DND-41 (cell line): Measurements from ENCODE around the gene BACH2.

ENCODE experiments used
- ATAC-seq: fragments of 200-7000 bp; cut with Tn5 transposase; 3 replicates; pipeline ENCODE4 v1.9.1; 2021; ENCODE audit warnings: low read depth; ENCODE audit not compliant: insufficient read depth
- DNase-seq: peaks from one replicate; pipeline ENCODE4 v3.0.0-alpha.2; 2020
- H2AFZ ChIP-seq: 2 replicates; pipeline ENCODE4 v1.6.0; 2012; ENCODE audit warnings: low read depth, low read length
- H3K27ac ChIP-seq: 2 replicates; pipeline ENCODE4 v1.5.1; 2012; ENCODE audit warnings: low read length, inconsistent platforms
- H3K27me3 ChIP-seq: fragments of 200-600 bp; sonication (generic); 2 replicates; pipeline ENCODE4 v1.6.0; 2012; ENCODE audit warnings: low read length, mild to moderate bottlenecking, inconsistent platforms; ENCODE audit not compliant: insufficient read depth, poor library complexity
- H3K36me3 ChIP-seq: 2 replicates; pipeline ENCODE4 v1.5.1; 2012; ENCODE audit warnings: low read length, inconsistent platforms; ENCODE audit not compliant: insufficient read depth
- H3K4me1 ChIP-seq: 2 replicates; pipeline ENCODE4 v1.5.1; 2012; ENCODE audit warnings: mild to moderate bottlenecking, low read length; ENCODE audit not compliant: insufficient read depth
- H3K4me2 ChIP-seq: 2 replicates; pipeline ENCODE4 v1.6.0; 2012; ENCODE audit warnings: mild to moderate bottlenecking, moderate library complexity, low read length, inconsistent platforms; ENCODE audit not compliant: insufficient read depth
- H3K4me3 ChIP-seq, 2 experiments: fragments of 200-600 bp in 1 of 2; shearing (Covaris generic) in 1 of 2; 2 replicates each; pipeline ENCODE4 v1.5.1; 2012 to 2016; ENCODE audit warnings: inconsistent platforms in 2 of 2, low read length in 2 of 2, mild to moderate bottlenecking in 2 of 2, low read depth in 1 of 2, moderate library complexity in 1 of 2
- H3K79me2 ChIP-seq: 2 replicates; pipeline ENCODE4 v1.6.0; 2012; ENCODE audit warnings: low read length, inconsistent platforms; ENCODE audit not compliant: insufficient read depth
- H3K9ac ChIP-seq: 2 replicates; pipeline ENCODE4 v1.6.0; 2012; ENCODE audit warnings: low read depth, mild to moderate bottlenecking, inconsistent platforms, low read length, moderate library complexity
- H3K9me3 ChIP-seq: 2 replicates; pipeline ENCODE4 v1.5.1; 2012; ENCODE audit warnings: low read length, moderate library complexity, mild to moderate bottlenecking, inconsistent platforms; ENCODE audit not compliant: insufficient read depth, severe bottlenecking
- H4K20me1 ChIP-seq: 2 replicates; pipeline ENCODE4 v1.6.0; 2012; ENCODE audit warnings: low read length; ENCODE audit not compliant: insufficient read depth
- EZH2 ChIP-seq: IDR thresholded peaks from 3 replicates; pipeline ENCODE4 v1.6.1; 2012; ENCODE audit warnings: borderline replicate concordance, low read depth, mild to moderate bottlenecking, moderate library complexity, low read length, inconsistent platforms; ENCODE audit not compliant: severe bottlenecking
- TF ChIP-seq, protein P1 (sequence below): IDR thresholded peaks from 2 replicates; pipeline ENCODE4 v1.5.1; 2012; ENCODE audit warnings: borderline replicate concordance, low read length, moderate library complexity, mild to moderate bottlenecking; ENCODE audit not compliant: poor library complexity, severe bottlenecking; ENCODE audit errors: extremely low read depth

The BACH2 gene

DNA sequence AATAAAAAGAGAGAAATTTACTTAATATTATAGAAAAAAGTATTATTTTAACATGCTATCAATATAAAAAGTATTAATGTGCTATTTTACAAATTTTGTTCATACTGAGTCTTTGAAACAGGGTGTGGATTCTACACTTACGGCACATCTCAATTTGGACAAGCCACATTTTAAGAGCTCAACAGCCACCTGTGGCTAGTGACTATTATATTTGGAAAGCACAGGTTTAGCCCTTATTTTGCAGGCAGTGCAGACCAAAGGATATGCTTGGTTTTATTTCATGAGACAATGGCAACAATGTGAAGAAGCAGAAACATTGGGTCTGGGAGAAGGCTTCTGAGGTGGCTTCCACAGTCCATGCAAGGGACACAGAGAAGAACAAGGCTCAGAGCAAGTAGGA, 74.6 kb downstream of the BACH2 start:
- TF ChIP-seq EZH2 = no peak
- TF ChIP-seq, protein P1, sequence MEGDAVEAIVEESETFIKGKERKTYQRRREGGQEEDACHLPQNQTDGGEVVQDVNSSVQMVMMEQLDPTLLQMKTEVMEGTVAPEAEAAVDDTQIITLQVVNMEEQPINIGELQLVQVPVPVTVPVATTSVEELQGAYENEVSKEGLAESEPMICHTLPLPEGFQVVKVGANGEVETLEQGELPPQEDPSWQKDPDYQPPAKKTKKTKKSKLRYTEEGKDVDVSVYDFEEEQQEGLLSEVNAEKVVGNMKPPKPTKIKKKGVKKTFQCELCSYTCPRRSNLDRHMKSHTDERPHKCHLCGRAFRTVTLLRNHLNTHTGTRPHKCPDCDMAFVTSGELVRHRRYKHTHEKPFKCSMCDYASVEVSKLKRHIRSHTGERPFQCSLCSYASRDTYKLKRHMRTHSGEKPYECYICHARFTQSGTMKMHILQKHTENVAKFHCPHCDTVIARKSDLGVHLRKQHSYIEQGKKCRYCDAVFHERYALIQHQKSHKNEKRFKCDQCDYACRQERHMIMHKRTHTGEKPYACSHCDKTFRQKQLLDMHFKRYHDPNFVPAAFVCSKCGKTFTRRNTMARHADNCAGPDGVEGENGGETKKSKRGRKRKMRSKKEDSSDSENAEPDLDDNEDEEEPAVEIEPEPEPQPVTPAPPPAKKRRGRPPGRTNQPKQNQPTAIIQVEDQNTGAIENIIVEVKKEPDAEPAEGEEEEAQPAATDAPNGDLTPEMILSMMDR = no peak
- Histone ChIP-seq H3K36me3 (no peaks in the 10 kb centered on the region), H4K20me1 (no peaks in the 10 kb centered on the region), H3K4me2 (no peak overlapping the region), H3K9ac (no peak overlapping the region), H3K27me3 (no peaks in the 10 kb centered on the region), H3K9me3 (peaks cover 11% of the 10 kb centered on the region), H3K27ac (no peak overlapping the region), H2AFZ (no peak overlapping the region), H3K4me3 (no peak overlapping the region), H3K79me2 (no peaks in the 10 kb centered on the region), H3K4me1 (peaks cover 33% of the 10 kb centered on the region)
- DNase-seq (no peak), ATAC-seq (no peak)

DNA sequence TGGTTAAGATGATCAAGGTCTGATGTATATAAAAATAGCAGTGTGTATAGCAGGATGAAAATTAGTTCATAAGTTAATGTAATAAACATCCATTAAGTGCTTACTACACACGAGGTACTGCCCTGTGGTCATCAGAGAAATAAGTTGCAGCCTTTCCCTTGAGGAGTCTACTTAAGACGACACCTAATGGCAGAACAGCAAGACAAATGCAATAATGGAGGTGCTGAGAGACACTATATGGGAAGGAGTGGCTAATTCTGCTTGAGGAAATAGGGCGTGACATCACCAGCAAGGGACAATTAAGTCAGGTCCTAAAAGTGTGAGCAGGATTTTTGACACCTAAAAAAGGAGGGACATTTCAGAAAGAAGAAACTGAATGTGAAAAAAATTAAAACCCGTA, 75.2 kb downstream of the BACH2 start:
- Histone ChIP-seq H2AFZ (no peak overlapping the region), H3K27ac (no peak overlapping the region), H3K36me3 (no peaks in the 10 kb centered on the region), H3K27me3 (no peaks in the 10 kb centered on the region), H4K20me1 (no peaks in the 10 kb centered on the region), H3K9ac (no peak overlapping the region), H3K79me2 (no peaks in the 10 kb centered on the region), H3K9me3 (peaks cover 11% of the 10 kb centered on the region), H3K4me2 (no peak overlapping the region), H3K4me1 (peaks cover 39% of the 10 kb centered on the region), H3K4me3 (no peak overlapping the region)
- TF ChIP-seq, protein P1 = no peak
- TF ChIP-seq EZH2 = no peak
- DNase-seq = no peak
- ATAC-seq = no peak

DNA sequence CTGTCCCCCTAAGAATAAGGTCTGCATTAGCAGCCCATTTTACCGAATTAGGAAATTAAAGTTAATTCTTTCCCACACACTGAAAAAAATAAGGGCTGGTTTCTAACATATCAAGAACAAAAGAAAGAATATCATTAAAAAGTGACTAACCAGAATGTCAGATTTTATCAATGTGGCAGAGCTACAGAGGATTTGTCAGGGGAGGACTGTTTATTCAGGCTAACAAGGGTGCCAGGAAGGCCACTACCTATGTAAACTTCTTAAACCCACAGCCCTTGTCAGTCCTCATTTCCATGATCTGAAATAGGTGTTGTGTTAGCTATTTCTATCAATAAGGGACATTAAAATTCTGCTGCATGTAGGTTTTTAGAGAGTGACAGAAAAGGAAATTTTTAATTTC, 76.4 kb downstream of the BACH2 start:
- Histone ChIP-seq H3K4me3 (no peak overlapping the region), H4K20me1 (no peaks in the 10 kb centered on the region), H3K79me2 (no peaks in the 10 kb centered on the region), H3K9ac (no peak overlapping the region), H3K27ac (no peak overlapping the region), H3K36me3 (no peaks in the 10 kb centered on the region), H3K9me3 (peaks cover 11% of the 10 kb centered on the region), H2AFZ (no peak overlapping the region), H3K4me2 (no peak overlapping the region), H3K27me3 (no peaks in the 10 kb centered on the region), H3K4me1 (peaks cover 49% of the 10 kb centered on the region)
- DNase-seq (no peak), ATAC-seq (no peak)
- TF ChIP-seq EZH2 = no peak
- TF ChIP-seq, protein P1 = no peak
